Erythroblast (primary cell): ENCODE measurements around the gene GPR162.

Experiments
- GATA1 ChIP-seq: IDR thresholded peaks from 2 replicates; pipeline ENCODE4 v1.6.1; 2011; ENCODE audit warnings: low read depth, mild to moderate bottlenecking, control low read depth, low read length, moderate library complexity
- POLR2A ChIP-seq: IDR thresholded peaks from 2 replicates; pipeline ENCODE4 v1.6.1; 2011; ENCODE audit warnings: mild to moderate bottlenecking, low read length

DNA sequence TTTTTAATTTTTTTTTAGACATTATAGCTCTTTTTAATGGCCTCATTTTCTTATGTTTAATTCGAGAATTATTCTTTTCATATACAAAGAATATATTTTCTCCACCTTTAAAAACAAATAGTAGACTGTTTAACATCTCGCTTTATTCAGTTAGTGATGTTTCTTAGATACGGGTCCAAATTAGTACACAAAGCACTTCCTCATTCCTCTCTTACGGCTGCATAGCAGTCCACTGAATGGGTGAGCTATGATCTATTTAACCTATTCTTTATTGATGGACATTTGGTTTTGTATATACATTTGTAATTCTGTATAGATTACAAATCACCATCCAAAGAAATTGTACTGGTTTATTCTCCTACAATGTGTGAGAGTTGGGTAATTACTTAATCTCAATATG, 8.3 kb upstream of the GPR162 start:
- no peak for TF ChIP-seq POLR2A
- TF ChIP-seq GATA1 = no peak
